Measurements from ENCODE around the gene LCP2. TPM values are rescaled to one million over a fixed set of nuclear protein-coding genes. Genes with fewer than 3 reads are reported as not detected.

Gene LCP2
- total and polyA plus RNA-seq, 2 of the 4 experiments (the other 2 are of a cell fraction) = not detected

DNA sequence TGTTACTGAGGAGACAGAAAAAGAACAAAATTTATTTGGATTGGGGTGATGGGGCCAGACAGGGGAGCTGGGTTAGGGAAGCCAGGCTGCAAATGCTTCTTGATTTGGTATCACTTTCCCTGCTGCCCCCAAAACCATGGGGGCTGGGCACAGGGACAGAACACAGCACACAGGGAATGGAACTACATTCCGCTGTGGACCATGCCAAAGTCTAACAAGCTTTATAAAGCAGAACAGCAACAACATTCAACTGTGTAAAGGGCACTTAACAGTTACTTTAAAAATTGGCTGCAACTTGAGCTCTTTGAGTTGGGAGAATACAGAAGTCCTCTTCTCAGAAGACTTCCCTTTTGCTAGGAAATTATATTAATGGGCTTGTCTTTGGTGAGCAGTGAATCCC lies 41.0 kb downstream of the LCP2 start:
- Histone ChIP-seq H3K14ac (replicated peaks; ENCODE audit: low read depth, low read length) (no peak overlapping the region), H3K27ac (ENCODE audit: insufficient read depth, low read length) (no peak overlapping the region), H2BK15ac (ENCODE audit: low read depth, low read length) (no peak overlapping the region), H3K9me1 (ENCODE audit: insufficient read depth, low read length) (no peaks in the 10 kb centered on the region), H3K79me1 (ENCODE audit: low read depth in 1 of 2, low read length in 2 of 2) (no peaks in the 10 kb centered on the region), H3K36me3 (ENCODE audit: control insufficient read depth, insufficient read depth, low read length) (no peaks in the 10 kb centered on the region), H3K27me3 (ENCODE audit: control insufficient read depth, insufficient read depth, low read length) (no peaks in the 10 kb centered on the region), H3K4me1 (ENCODE audit: control insufficient read depth, insufficient read depth, low read length) (no peaks in the 10 kb centered on the region), H3K56ac (ENCODE audit: extremely low read depth, insufficient read depth, low read length) (no peak overlapping the region), H2AK9ac (replicated peaks; ENCODE audit: low read depth, low read length, poor library complexity) (no peak overlapping the region), H4K91ac (ENCODE audit: insufficient read depth, low read depth, low read length) (no peak overlapping the region), H2BK5ac (ENCODE audit: low read depth, low read length, poor library complexity, severe bottlenecking) (no peak overlapping the region), H2AK5ac (ENCODE audit: low read depth, low read length) (no peak overlapping the region), H3K4me3 (ENCODE audit: insufficient read depth, low read depth, low read length) (no peak overlapping the region), H3K4me2 (ENCODE audit: low read depth, low read length) (no peak overlapping the region), H4K5ac (ENCODE audit: low read depth, low read length) (no peak overlapping the region), H3K9me3 (ENCODE audit: control insufficient read depth, insufficient read depth, low read length) (no peaks in the 10 kb centered on the region), H3K4ac (ENCODE audit: low read depth, low read length) (no peak overlapping the region), H3K23ac (ENCODE audit: low read depth, low read length) (no peak overlapping the region), H3K9ac (ENCODE audit: low read depth, low read length) (no peak overlapping the region), H4K8ac (ENCODE audit: low read depth in 2 of 2, low read length in 2 of 2) (no peak overlapping the region), H3K18ac (ENCODE audit: low read depth, low read length) (no peak overlapping the region), H2BK120ac (ENCODE audit: low read depth, low read length) (no peak overlapping the region), H2BK20ac (ENCODE audit: low read depth, low read length) (no peak overlapping the region), H2AFZ (replicated peaks; ENCODE audit: low read length, poor library complexity) (no peak overlapping the region), H4K20me1 (ENCODE audit: insufficient read depth, low read length) (no peaks in the 10 kb centered on the region)
- no CpG with 5 or more reads among the region's 1 CpG for WGBS, 2 experiments (ENCODE audit: extremely low coverage in 2 of 2, insufficient read length in 1 of 2)
- ATAC-seq (ENCODE audit: low read depth) (no peak), DNase-seq (no peak)
- intact Hi-C loops (cut with micrococcal nuclease) (no loop called here), dilution Hi-C loops (cut with HindIII; ENCODE audit: low sequenced_read_pairs, unreplicated experiment) (no loop called here), in situ Hi-C loops (cut with MboI; ENCODE audit: low sequenced_read_pairs) (no loop called here)
- POLR2A ChIA-PET (ENCODE audit: unreplicated experiment) = no interaction called here
- TF ChIP-seq RCOR1 (IDR thresholded peaks at IDR 0.05; ENCODE audit: insufficient replicate concordance, low read length) (no peak), RFX5 (IDR thresholded peaks at IDR 0.05; ENCODE audit: low read depth, low read length) (no peak), BHLHE40 (IDR thresholded peaks at IDR 0.05; ENCODE audit: low read depth, low read length) (no peak), FOS (IDR thresholded peaks at IDR 0.05; ENCODE audit: low read depth, low read length) (no peak), MAFK (IDR thresholded peaks at IDR 0.05; ENCODE audit: low read depth, low read length) (no peak), MXI1 (IDR thresholded peaks at IDR 0.05; ENCODE audit: borderline replicate concordance, low read depth, low read length) (no peak), CEBPB (IDR thresholded peaks at IDR 0.05; ENCODE audit: low read depth, low read length) (no peak), SMC3 (IDR thresholded peaks at IDR 0.05; ENCODE audit: low read depth, low read length) (no peak), NFE2L2 (IDR thresholded peaks at IDR 0.05; ENCODE audit: low read depth, low read length) (no peak), MAZ (IDR thresholded peaks at IDR 0.05; ENCODE audit: borderline replicate concordance, low read depth, low read length) (no peak), RAD21 (IDR thresholded peaks at IDR 0.05; ENCODE audit: low read length) (no peak), POLR2A (IDR thresholded peaks at IDR 0.05; ENCODE audit: low read depth, low read length) (no peak)
- TF ChIP-seq, protein P1, sequence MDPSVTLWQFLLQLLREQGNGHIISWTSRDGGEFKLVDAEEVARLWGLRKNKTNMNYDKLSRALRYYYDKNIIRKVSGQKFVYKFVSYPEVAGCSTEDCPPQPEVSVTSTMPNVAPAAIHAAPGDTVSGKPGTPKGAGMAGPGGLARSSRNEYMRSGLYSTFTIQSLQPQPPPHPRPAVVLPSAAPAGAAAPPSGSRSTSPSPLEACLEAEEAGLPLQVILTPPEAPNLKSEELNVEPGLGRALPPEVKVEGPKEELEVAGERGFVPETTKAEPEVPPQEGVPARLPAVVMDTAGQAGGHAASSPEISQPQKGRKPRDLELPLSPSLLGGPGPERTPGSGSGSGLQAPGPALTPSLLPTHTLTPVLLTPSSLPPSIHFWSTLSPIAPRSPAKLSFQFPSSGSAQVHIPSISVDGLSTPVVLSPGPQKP (IDR thresholded peaks at IDR 0.05; ENCODE audit: borderline replicate concordance, low read depth, low read length) = no peak
- TF ChIP-seq, protein P2, sequence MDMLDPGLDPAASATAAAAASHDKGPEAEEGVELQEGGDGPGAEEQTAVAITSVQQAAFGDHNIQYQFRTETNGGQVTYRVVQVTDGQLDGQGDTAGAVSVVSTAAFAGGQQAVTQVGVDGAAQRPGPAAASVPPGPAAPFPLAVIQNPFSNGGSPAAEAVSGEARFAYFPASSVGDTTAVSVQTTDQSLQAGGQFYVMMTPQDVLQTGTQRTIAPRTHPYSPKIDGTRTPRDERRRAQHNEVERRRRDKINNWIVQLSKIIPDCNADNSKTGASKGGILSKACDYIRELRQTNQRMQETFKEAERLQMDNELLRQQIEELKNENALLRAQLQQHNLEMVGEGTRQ (IDR thresholded peaks at IDR 0.05; ENCODE audit: low read depth, low read length) = no peak
- CTCF ChIA-PET = interaction anchor here (0.6 kb wide), 1 partner anchor 84 kb away, joined by 3 read pairs; no protein-coding TSS in a partner anchor
- no TSS peak for BruUV-seq (replicated peaks)
